ENCODE data around the gene MAP3K12.

- TF ChIP-seq, protein P1, sequence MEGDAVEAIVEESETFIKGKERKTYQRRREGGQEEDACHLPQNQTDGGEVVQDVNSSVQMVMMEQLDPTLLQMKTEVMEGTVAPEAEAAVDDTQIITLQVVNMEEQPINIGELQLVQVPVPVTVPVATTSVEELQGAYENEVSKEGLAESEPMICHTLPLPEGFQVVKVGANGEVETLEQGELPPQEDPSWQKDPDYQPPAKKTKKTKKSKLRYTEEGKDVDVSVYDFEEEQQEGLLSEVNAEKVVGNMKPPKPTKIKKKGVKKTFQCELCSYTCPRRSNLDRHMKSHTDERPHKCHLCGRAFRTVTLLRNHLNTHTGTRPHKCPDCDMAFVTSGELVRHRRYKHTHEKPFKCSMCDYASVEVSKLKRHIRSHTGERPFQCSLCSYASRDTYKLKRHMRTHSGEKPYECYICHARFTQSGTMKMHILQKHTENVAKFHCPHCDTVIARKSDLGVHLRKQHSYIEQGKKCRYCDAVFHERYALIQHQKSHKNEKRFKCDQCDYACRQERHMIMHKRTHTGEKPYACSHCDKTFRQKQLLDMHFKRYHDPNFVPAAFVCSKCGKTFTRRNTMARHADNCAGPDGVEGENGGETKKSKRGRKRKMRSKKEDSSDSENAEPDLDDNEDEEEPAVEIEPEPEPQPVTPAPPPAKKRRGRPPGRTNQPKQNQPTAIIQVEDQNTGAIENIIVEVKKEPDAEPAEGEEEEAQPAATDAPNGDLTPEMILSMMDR (IDR thresholded peaks at IDR 0.05) = no peak
- TF ChIP-seq ZFX (IDR thresholded peaks at IDR 0.05; ENCODE audit: borderline replicate concordance) = no peak
Observed at GRCh38 chr12:53431187-53431586, 68.1 kb downstream of the MAP3K12 start.
